SH-SY5Y (cell line): ENCODE results near the gene KBTBD2.

ENCODE experiments used
- GATA2 ChIP-seq: IDR thresholded peaks from 2 replicates; pipeline ENCODE4 v1.6.1; 2011; ENCODE audit warnings: mild to moderate bottlenecking, low read depth, low read length
- GATA3 ChIP-seq: IDR thresholded peaks from 2 replicates; pipeline ENCODE4 v1.6.1; 2011; ENCODE audit warnings: low read depth, mild to moderate bottlenecking, low read length, moderate library complexity

Gene KBTBD2

DNA sequence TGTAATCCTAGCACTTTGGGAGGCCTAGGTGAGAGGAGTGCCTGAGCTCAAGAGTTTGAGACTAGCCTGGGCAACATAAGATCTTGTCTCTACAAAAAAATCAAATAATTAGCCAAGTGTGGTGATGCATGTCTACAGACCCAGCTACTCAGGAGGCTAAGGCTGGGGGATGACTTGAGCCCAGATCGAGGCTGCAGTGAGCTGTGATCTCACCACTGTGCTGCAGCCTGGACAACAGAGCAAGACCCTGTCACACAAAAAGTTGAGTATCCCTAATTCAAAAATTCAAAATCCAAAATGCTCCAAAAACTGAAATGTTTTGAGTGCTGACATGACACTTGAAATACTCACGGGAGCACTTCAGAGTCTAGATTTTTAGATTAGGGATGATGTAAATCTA lies 19.1 kb downstream of the KBTBD2 start:
- TF ChIP-seq GATA3 (no peak), GATA2 (no peak)

GRCh38 chr7:32871624-32872371 lies 19.8 kb downstream of the KBTBD2 start:
- TF ChIP-seq GATA2 (no peak), GATA3 (no peak)

DNA sequence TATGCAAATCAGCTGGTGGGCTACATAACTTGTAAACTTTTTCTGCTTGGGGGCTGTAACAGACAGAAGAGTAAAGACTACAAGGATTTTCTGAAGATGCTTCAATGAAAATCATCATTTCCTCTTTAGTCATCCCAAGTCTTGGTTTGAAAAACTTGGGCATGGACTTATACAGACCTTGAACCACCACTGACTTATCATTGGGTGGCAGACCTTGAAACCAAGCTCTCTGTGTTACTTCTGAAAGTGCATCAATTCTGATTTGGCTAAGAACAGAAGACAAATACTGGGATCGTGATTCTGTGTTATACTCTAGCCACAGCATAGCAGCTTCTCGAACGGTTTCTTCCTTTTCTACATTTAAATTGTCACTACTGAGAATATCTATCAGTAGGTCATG lies 21.3 kb downstream of the KBTBD2 start:
- TF ChIP-seq GATA2 = no peak
- no peak for TF ChIP-seq GATA3

- no peak for TF ChIP-seq GATA2
- TF ChIP-seq GATA3 = no peak
Observed at GRCh38 chr7:32869716-32870115, 21.8 kb downstream of the KBTBD2 start.

GRCh38 chr7:32868116-32868515 lies 23.4 kb downstream of the KBTBD2 start:
- TF ChIP-seq GATA2 (no peak), GATA3 (no peak)

DNA sequence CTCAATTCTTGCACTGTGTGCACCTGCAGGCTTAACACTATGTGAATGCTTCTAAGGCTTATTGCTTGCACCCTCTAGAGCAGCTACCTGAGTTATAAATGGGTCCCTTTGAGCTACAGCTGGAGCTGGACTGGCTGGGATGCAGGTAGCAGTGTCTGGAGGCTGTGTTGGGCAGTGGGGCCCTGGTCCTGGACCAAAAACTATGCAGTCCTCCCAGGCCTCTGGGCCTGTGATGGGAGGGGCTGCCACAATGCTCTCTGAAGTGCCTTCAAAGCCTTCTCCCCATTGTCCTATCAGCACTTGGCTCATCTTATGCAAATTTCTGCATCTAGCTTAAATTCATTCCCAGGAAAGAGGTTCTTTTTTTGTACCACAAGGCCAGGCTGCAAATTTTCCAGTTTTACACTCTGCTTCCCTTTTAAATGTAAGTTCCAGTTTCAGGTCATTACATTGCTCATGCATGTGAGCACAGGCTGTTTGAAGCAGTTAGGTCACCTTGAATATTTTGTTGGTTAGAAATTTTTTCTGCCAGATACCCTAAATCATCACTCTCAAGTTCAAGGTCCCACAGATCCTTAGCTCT lies 26.0 kb downstream of the KBTBD2 start:
- TF ChIP-seq GATA3 = no peak
- no peak for TF ChIP-seq GATA2

GRCh38 chr7:32860090-32860489 lies 31.5 kb downstream of the KBTBD2 start:
- TF ChIP-seq GATA2 = no peak
- no peak for TF ChIP-seq GATA3

- TF ChIP-seq GATA2 (no peak), GATA3 (no peak)
Observed at GRCh38 chr7:32858648-32859047, 32.9 kb downstream of the KBTBD2 start.

DNA sequence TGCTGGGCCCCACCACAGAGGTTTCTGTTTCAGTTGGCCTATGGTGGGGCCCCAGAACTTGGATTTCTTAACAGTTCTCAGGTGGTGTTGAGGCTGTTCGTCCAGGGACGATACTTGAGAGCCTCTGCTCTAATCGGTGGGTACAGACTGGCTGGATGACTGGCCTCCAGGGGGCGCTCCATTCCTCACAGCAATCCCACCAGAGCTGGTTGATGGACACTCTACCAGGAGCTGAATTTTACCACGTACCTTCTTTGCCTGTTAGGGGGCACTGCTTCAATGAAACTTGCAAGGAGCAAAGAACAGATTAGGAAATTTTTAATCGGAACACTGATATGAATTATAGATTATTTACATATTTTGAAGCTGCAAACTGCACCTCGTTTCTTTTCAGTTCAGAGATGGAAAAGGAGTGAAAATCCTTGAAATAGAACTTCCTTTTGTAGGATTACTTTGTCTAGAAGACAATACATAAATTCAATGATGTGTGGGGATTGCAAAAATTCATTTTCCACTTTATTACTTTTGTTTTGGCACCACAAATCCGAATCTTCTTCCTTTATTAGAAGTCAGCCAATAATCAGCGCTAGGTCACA lies 44.8 kb downstream of the KBTBD2 start:
- TF ChIP-seq GATA2 (no peak), GATA3 (no peak)
